ENCODE data around the gene LSM3. TPM values are rescaled to one million over a fixed set of nuclear protein-coding genes. Genes with fewer than 3 reads are reported as not detected.
A peak's percentile ranks its signal among the peaks of the same experiment; 100 is the strongest.

The LSM3 gene
- polyA plus RNA-seq (ENCODE audit: insufficient read length in 10 of 10), result 10 to 100 TPM; 10.1 to 13.8 (median 12.2) TPM
- long read RNA-seq, donor 1, transcript LSM3-201 (4 exons, 3,815 nt), result major isoform, 55 of 63 reads
- long read RNA-seq, donor 1, partial matches to known transcripts, result 8 of 63 reads
- long read RNA-seq, donor 1, other reads (novel, unspliced or antisense), result 0 of 63 reads
- long read RNA-seq, donor 2, transcript LSM3-201 (4 exons, 3,815 nt), result major isoform, 57 of 64 reads
- long read RNA-seq, donor 2, partial matches to known transcripts, result 0 of 64 reads
- long read RNA-seq, donor 2, other reads (novel, unspliced or antisense), result 7 of 64 reads
- long read RNA-seq, donor 3, result 0 reads
- long read RNA-seq, donor 4, transcript LSM3-201 (4 exons, 3,815 nt), result major isoform, 41 of 46 reads
- long read RNA-seq, donor 4, partial matches to known transcripts, result 5 of 46 reads
- long read RNA-seq, donor 4, other reads (novel, unspliced or antisense), result 0 of 46 reads
- long read RNA-seq, donor 5, transcript LSM3-201 (4 exons, 3,815 nt), result major isoform, 69 of 84 reads
- long read RNA-seq, donor 5, partial matches to known transcripts, result 15 of 84 reads
- long read RNA-seq, donor 5, other reads (novel, unspliced or antisense), result 0 of 84 reads
- long read RNA-seq, donor 6, transcript LSM3-201 (4 exons, 3,815 nt), result major isoform, 62 of 76 reads
- long read RNA-seq, donor 6, partial matches to known transcripts, result 14 of 76 reads
- long read RNA-seq, donor 6, other reads (novel, unspliced or antisense), result 0 of 76 reads
- long read RNA-seq, donor 7, transcript LSM3-201 (4 exons, 3,815 nt), result major isoform, 39 of 45 reads
- long read RNA-seq, donor 7, partial matches to known transcripts, result 6 of 45 reads
- long read RNA-seq, donor 7, other reads (novel, unspliced or antisense), result 0 of 45 reads
- long read RNA-seq, donor 8, transcript LSM3-201 (4 exons, 3,815 nt), result major isoform, 45 of 56 reads
- long read RNA-seq, donor 8, partial matches to known transcripts, result 11 of 56 reads
- long read RNA-seq, donor 8, other reads (novel, unspliced or antisense), result 0 of 56 reads
- long read RNA-seq, donor 9, transcript LSM3-201 (4 exons, 3,815 nt), result major isoform, 10 of 10 reads
- long read RNA-seq, donor 9, partial matches to known transcripts, result 0 of 10 reads
- long read RNA-seq, donor 9, other reads (novel, unspliced or antisense), result 0 of 10 reads

GRCh38 chr3:14178247-14179113, at the start of gene LSM3, which contains the start of gene XPC:
TSS of gene LSM3 (plus strand) at chr3:14178817. CDS start at chr3:14178861, 44 bp downstream.
TSS of gene XPC (minus strand) at chr3:14178601. CDS start at chr3:14178568, 33 bp downstream.
- peak; percentile 98 to 99 (median 99) for DNase-seq

- DNase-seq, result no peak
These were observed 49.3 kb upstream of the LSM3 start for GRCh38 chr3:14129296-14129695.

- DNase-seq, result no peak
These were observed 48.4 kb upstream of the LSM3 start for GRCh38 chr3:14130230-14130629.

GRCh38 chr3:14130707-14131106, 47.9 kb upstream of the LSM3 start:
- DNase-seq, result no peak

- no peak for DNase-seq
These were observed 47.5 kb upstream of the LSM3 start for GRCh38 chr3:14131134-14131533.

- DNase-seq, result no peak
These were observed 46.5 kb upstream of the LSM3 start for GRCh38 chr3:14132120-14132519.

- no peak for DNase-seq
These were observed 45.9 kb upstream of the LSM3 start for GRCh38 chr3:14132689-14133088.

- DNase-seq, result no peak
These were observed 45.3 kb upstream of the LSM3 start for GRCh38 chr3:14133188-14133800.

GRCh38 chr3:14133876-14134275, 44.7 kb upstream of the LSM3 start:
- DNase-seq, result no peak

GRCh38 chr3:14134291-14134690, 44.3 kb upstream of the LSM3 start:
- no peak for DNase-seq

- DNase-seq, result no peak
These were observed 43.0 kb upstream of the LSM3 start for GRCh38 chr3:14135581-14135980.

- no peak for DNase-seq
These were observed 41.6 kb upstream of the LSM3 start for GRCh38 chr3:14137004-14137403.

GRCh38 chr3:14137445-14137844, 41.2 kb upstream of the LSM3 start:
- DNase-seq, result no peak

GRCh38 chr3:14138109-14138877, 40.3 kb upstream of the LSM3 start:
- no peak for DNase-seq

GRCh38 chr3:14138878-14139655, 39.5 kb upstream of the LSM3 start:
- no peak for DNase-seq

- no peak for DNase-seq
These were observed 38.8 kb upstream of the LSM3 start for GRCh38 chr3:14139771-14140170.

GRCh38 chr3:14140668-14141067, 37.9 kb upstream of the LSM3 start:
- no peak for DNase-seq

- DNase-seq, result no peak
These were observed 37.5 kb upstream of the LSM3 start for GRCh38 chr3:14141144-14141543.
